CD4-positive, alpha-beta T cell treated with Interleukin-17A for 4 hours (primary cell): ENCODE data around the gene MIPEP.

Experiments
- DNase-seq: peaks from one replicate; pipeline ENCODE4 v3.0.0-alpha.2; 2020; ENCODE audit warnings: mixed read lengths

Gene MIPEP

DNA sequence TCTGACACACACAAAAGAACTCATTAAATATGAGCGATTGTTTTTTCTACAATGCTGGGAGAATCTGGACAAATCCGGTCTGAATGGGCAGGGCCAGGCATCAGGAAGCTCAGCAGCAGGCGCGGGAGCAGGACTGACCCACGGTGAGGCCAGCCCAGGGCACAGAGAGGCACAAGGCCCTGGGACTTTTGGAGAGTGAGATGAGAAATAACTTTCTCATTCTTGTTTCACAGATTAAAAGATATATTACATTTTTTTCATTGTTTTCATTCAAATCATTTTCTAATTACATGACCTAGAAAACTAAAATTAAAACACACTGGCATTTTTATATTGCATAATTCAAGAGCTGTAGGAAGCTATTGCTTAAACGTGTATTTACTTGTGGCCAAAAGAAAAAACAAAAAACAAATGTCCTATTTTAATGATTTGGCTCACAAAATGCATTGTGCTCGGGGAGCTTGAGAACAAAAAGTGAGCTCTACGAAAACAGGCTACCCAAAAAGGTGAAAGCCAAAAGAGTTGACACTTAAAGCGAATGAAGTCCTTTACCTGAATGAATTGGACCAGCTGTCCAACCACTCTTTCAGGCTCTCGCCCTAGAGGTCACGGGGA is 185.8 kb downstream of the MIPEP start:
- no peak for DNase-seq

- DNase-seq: no peak
Observed at GRCh38 chr13:23701636-23702035, 187.6 kb downstream of the MIPEP start.

DNA sequence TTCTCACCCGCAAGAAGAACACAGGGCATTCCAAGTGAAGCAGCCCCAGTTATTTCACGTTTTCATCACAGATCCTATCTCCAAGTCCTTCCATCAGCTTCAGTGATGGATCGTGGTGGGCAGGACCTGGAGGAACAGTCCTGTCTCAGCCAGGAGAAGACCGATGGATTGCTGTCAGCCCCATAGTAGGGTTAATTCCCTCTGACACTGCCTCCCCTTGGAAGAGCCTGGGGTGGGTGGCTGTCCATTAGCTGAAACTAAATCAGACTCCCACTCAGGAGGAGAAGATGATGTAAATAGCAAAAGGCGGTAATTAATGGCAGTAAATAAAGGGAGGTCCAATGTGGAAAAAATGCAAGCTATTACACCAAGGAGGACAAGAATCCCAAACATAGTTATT is 188.0 kb downstream of the MIPEP start:
- DNase-seq: no peak

DNA sequence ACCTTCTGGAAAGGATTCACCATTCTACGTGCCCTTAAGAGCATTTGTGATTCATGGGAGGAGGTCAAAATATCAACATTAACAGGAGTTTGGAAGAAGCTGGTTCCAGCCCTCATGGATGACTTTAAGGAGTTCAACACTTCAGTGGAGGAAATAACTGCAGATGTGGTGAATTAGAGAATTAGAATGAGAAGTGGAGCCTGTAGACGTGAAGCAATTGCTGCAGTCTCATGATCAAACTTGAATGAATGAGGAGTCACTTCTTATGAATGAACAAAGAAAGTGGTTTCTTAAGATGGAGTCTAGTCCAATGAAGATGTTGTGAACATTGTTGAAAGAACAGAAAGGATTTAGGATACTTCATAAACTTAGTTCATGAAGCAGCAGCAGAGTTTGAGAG is 189.9 kb downstream of the MIPEP start:
- no peak for DNase-seq

- DNase-seq: no peak
Observed at GRCh38 chr13:23697772-23698313, 191.4 kb downstream of the MIPEP start.

DNA sequence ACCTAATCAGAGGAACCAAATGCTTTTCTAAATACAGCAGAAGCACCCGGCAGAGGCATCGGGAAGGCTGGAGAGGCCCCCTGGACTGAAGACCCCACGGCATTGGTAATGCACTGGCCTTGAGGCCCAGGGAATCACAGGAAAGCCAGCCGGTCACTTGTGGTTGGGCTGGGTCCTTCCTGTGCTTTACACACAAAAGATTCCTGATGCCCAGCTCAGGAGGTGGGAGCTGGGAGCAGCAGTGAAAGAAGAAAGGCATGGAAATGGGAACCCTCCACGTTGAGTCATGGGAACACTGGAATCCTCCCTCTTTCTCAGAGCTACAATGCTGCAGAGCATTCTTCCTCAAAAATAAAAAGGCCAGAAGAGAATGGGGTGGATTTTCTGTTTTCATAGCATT is 192.6 kb downstream of the MIPEP start:
- no peak for DNase-seq

DNA sequence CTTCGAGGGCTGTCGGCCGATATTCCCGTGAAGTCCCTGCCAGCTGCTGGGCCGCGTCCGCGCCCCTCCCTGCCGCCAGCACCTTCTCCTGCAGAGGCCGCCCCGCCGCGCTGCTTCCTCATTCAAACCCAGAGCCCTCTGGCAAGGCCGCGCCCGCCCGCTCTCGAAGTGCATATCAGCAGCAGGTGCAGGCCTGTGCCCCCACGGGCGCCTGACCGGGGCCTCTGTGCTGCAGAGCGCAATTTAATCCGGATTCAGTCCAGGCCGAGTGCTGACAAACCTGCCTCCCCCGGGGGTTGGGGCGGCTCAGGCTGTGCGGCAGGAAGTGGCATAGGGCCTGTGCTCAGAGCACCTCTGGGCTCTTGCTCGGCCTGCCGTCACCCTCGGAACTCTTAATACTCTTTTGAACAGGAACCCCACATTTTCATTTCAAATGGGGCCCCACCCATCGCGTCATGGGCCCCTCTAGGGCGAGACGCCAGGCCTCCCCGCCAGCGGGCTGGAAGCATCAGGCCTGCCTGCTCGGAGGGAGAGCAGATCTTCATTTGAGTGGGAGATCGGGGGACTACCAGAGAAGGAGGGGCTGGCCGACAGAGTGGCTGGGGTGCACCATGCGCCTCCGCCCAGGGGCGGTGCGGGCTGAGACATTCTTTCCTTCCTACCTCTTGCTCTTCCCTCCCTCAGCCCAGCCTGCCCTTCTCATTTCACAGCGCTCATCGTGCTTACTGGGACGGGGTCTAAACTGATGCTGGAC is 193.3 kb downstream of the MIPEP start:
- peak; percentile 71 for DNase-seq

- no peak for DNase-seq
Observed at GRCh38 chr13:23695196-23695595, 194.0 kb downstream of the MIPEP start.

DNA sequence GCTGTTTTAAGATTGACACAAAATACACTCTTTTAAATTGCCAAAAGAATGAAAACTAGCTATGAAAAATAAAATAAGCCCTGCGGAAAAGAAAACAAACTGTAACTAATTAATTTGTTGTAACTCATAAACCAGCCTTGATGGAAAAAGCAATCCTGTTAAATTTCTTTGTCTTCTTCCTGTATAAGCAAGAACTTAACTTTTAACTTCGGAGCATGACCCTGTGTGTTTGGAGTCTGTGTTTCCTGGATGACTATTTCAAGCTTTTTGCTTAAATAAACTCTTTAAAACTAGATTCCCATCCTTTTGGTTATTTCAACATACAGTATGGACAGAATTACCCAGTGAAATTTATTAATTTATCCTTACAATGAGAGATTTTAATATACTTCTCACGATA is 196.4 kb downstream of the MIPEP start:
- no peak for DNase-seq

- no peak for DNase-seq
Observed at GRCh38 chr13:23690668-23691067, 198.5 kb downstream of the MIPEP start.

GRCh38 chr13:23688336-23688735 is 200.9 kb downstream of the MIPEP start:
- no peak for DNase-seq

DNA sequence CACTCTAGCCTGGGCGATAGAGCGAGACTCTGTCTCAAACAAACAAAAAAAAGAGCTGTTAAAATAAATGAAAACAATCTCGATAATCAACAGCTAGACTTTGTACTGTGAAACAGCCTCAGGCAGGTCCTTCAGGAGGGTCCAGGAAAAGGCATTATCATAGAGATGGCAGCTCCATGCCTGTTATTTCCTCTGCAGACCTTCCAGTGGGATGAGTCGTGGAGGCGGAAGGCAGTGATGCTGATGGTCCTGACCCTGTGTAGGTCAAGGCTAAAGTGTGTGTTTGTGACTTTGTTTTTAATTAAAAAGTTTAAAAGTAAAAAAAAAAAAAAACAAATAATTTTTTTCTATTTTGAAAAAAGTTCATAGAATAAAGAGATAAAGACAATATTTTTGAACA is 201.6 kb downstream of the MIPEP start:
- DNase-seq: no peak

DNA sequence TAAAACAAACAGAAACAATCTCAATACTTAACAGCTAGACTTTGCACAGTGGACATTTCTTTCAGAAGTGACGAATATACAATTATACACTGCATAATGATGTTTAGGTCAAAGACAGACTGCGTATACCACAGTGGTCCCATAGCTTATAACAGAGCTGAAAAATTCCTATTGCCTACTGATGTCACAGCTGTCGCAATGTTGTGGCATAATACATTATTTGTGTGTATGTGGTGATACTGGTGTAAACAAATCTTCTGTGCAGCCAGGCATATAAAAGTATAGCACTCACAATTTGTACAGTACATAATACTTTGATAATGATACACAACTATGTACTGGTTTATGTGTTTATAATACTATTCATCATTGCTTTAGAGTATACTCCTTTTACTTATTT is 202.3 kb downstream of the MIPEP start:
- no peak for DNase-seq

GRCh38 chr13:23685416-23685815 is 203.8 kb downstream of the MIPEP start:
- no peak for DNase-seq

DNA sequence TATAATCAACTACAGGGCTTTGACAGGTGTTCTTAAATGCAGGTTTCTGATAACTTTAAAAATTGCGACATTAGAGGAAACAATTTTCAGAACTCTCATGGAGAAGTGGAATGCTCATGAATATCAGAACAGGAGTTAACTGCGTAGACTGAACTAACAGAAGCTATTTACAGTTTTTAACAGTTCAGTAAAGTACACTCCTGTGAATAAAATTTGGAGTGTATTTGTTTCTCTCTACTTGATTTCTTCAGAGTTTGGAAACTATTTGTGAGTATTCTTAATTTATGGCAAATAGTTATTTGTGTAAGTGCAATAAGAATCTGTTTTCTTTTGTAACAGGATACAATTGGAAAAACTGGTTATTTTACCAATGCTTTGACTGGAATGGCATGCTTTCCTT is 204.6 kb downstream of the MIPEP start:
- no peak for DNase-seq

DNA sequence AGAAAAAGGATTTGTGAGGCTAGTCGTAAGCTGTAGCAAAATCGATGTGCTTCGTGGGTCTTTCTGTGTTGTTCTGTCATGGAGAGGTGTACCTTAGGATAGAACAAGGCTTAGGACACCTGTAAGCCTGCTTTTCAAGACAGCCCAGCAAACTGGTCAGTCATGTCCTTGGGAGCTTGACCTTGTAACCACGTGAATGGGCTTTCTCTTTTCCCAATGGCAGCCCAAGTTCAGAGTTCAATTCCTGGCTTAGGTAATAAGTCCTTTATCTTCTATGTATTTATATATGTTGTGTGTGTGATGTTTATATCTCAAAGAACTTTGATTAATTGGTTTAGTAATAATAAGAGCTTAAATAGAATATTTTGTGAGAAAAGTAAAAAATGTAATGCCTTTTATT is 206.1 kb downstream of the MIPEP start:
- no peak for DNase-seq

DNA sequence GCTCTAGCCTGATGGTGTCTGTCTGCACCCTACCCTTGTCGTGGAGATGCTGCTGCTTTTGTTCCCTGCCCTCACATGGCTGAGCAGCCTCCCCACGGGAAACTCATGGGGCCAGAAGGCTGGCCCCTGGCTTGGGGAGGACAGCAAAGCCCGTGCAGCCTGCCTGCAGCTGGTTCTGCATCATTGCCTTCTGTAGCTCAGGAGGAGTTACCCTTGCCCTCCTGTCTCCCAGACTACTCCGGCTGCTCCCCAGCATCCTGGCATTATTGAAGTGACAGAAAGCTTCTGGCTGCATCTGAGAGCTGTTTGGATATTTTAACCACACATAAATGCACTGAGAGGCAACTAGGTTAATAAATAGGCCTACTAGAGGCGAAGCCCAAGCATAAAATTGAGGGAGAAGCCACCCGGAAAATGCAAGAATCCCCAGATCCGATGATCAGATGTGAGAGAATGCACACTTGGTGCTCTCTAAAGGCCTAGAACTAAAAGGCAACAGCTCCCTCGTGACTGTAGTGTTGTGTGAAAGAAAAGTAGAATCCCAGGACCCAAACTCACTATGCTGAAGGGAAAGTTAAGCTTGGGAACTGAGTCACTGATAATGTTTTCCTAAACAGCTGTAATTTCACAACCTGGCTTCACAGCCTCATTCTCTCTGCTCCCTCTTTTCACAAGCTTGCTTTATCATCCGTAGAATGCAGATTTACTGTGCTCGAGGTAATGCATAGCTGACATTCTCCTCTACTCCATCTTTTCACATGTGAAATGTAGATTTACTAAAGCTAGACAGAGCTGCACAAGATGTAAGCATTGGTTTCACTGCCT is 208.1 kb downstream of the MIPEP start:
- no peak for DNase-seq
